Endothelial cell of umbilical vein (primary cell): ENCODE results near the gene SYDE2. TPM values are rescaled to one million over a fixed set of nuclear protein-coding genes. Genes with fewer than 3 reads are reported as not detected.

Experiments used
- BruUV-seq: library from RNA; stranded (reverse); fragments of 400-500 nt; replicated peaks from 2 replicates; lab custom pipeline; 2021; lab: Mats Ljungman, UMichigan
- CTCF ChIA-PET: fragments of 300-600, 350-600 bp; sonication (Branson Sonifier 250); formaldehyde crosslinking; loops from one replicate; lab custom pipeline; 2021; ENCODE audit warnings: antibody characterized with exemption, inconsistent platforms; lab: Charles Lee
- POLR2A ChIA-PET: fragments of 300-600, 350-600 bp; sonication (Branson Sonifier 250); formaldehyde crosslinking; loops from one replicate; lab custom pipeline; 2021; ENCODE audit warnings: antibody characterized with exemption, inconsistent platforms; lab: Charles Lee
- DNase-seq: peaks from one replicate; pipeline ENCODE4 v3.0.0-alpha.2; 2011; ENCODE audit warnings: low read depth, low spot score
- FAIRE-seq: peaks from 2 replicates; lab custom pipeline; 2011; peaks lifted over from hg19 to GRCh38; lab: Jason Lieb, UNC
- H2AFZ ChIP-seq: 2 replicates; pipeline ENCODE4 v1.6.0; 2012; ENCODE audit warnings: low read depth, low read length, control low read depth, inconsistent platforms
- H3K27ac ChIP-seq: 2 replicates; pipeline ENCODE4 v1.5.1; 2011; ENCODE audit warnings: low read depth, mild to moderate bottlenecking, control low read depth, low read length, moderate library complexity; ENCODE audit not compliant: insufficient read depth
- H3K27me3 ChIP-seq, 2 experiments: 2 replicates each; pipeline versions ENCODE4 v1.6.0 to v1.6.1; 2011; ENCODE audit warnings: low read length in 2 of 2, mixed read lengths in 1 of 2; ENCODE audit not compliant: control insufficient read depth in 2 of 2, insufficient read depth in 2 of 2
- H3K36me3 ChIP-seq, 2 experiments: 2 replicates in 1 of 2; 3 replicates in 1 of 2; pipeline ENCODE4 v1.5.1; 2011; ENCODE audit warnings: low read length in 2 of 2, mild to moderate bottlenecking in 1 of 2, moderate library complexity in 1 of 2; ENCODE audit not compliant: control insufficient read depth in 2 of 2, insufficient read depth in 2 of 2; ENCODE audit errors: extremely low read depth in 1 of 2
- H3K4me1 ChIP-seq: 3 replicates; pipeline ENCODE4 v1.5.1; 2011; ENCODE audit warnings: mild to moderate bottlenecking, low read length; ENCODE audit not compliant: control insufficient read depth, insufficient read depth; ENCODE audit errors: extremely low read depth
- H3K4me2 ChIP-seq: 2 replicates; pipeline ENCODE4 v1.6.1; 2011; ENCODE audit warnings: low read length, control low read depth, mixed read lengths; ENCODE audit not compliant: insufficient read depth
- H3K4me3 ChIP-seq, 3 experiments: fragments of 200-600 bp in 1 of 3; sonication (generic), shearing (Covaris generic) in 1 of 3; replicated peaks in 1 of 3; 2 replicates each; pipeline ENCODE4 v1.5.1; 2011 to 2016; ENCODE audit warnings: control low read depth in 3 of 3, low read length in 3 of 3, mild to moderate bottlenecking in 2 of 3, inconsistent platforms in 1 of 3, low read depth in 1 of 3, moderate library complexity in 1 of 3; ENCODE audit not compliant: insufficient read depth in 1 of 3
- H3K79me2 ChIP-seq: 2 replicates; pipeline ENCODE4 v1.6.0; 2012; ENCODE audit warnings: low read length, inconsistent platforms; ENCODE audit not compliant: control insufficient read depth, insufficient read depth
- H3K9ac ChIP-seq: replicated peaks from 2 replicates; pipeline ENCODE3; 2011; ENCODE audit warnings: low read length, control low read depth; ENCODE audit not compliant: insufficient read depth; ENCODE audit errors: extremely low read depth
- H3K9me1 ChIP-seq: replicated peaks from 3 replicates; pipeline ENCODE4 v1.6.0; 2011; ENCODE audit warnings: mild to moderate bottlenecking, low read length; ENCODE audit not compliant: control insufficient read depth, insufficient read depth; ENCODE audit errors: extremely low read depth
- H3K9me3 ChIP-seq: replicated peaks from 2 replicates; pipeline ENCODE4 v1.5.1; 2012; ENCODE audit warnings: low read length, inconsistent platforms; ENCODE audit not compliant: control insufficient read depth, insufficient read depth
- H4K20me1 ChIP-seq: replicated peaks from 2 replicates; pipeline ENCODE3; 2011; ENCODE audit warnings: mild to moderate bottlenecking, low read length; ENCODE audit not compliant: control insufficient read depth, insufficient read depth; ENCODE audit errors: extremely low read depth
- CTCF ChIP-seq, 2 donors: IDR thresholded peaks; 1 replicate in 1 of 2; 2 replicates in 1 of 2; pipeline ENCODE4 v1.5.1; 2011; ENCODE audit warnings: low read length in 2 of 2, mild to moderate bottlenecking in 2 of 2, moderate library complexity in 2 of 2, control low read depth in 1 of 2, inconsistent platforms in 1 of 2, low read depth in 1 of 2; ENCODE audit not compliant: insufficient read depth in 1 of 2; ENCODE audit errors: extremely low read depth in 1 of 2
- EZH2 ChIP-seq: IDR thresholded peaks from 2 replicates; pipeline ENCODE4 v1.6.1; 2012; ENCODE audit warnings: borderline replicate concordance, low read depth, mild to moderate bottlenecking, moderate library complexity, low read length, inconsistent platforms; ENCODE audit not compliant: severe bottlenecking
- FOS ChIP-seq: IDR thresholded peaks from 2 replicates; pipeline ENCODE4 v1.6.1; 2011; ENCODE audit warnings: mild to moderate bottlenecking, low read length, moderate library complexity, borderline replicate concordance; ENCODE audit not compliant: insufficient read depth
- GATA2 ChIP-seq: IDR thresholded peaks from 2 replicates; pipeline ENCODE4 v1.7.0; 2011; ENCODE audit warnings: low read depth, mild to moderate bottlenecking, moderate library complexity, mixed read lengths, low read length; ENCODE audit not compliant: insufficient read length, insufficient read depth
- JUN ChIP-seq: IDR thresholded peaks from 2 replicates; pipeline ENCODE4 v1.6.1; 2011; ENCODE audit warnings: borderline replicate concordance, low read depth; ENCODE audit not compliant: insufficient read length, insufficient read depth
- MAX ChIP-seq: IDR thresholded peaks from 2 replicates; pipeline ENCODE4 v1.6.1; 2011; ENCODE audit not compliant: insufficient read depth, insufficient read length
- MYC ChIP-seq: IDR thresholded peaks from one replicate; pipeline ENCODE4 v1.6.1; 2011; ENCODE audit warnings: mild to moderate bottlenecking, low read depth, low read length
- POLR2A ChIP-seq: IDR thresholded peaks from 2 replicates; pipeline ENCODE4 v1.6.1; 2012; ENCODE audit warnings: low read depth, mild to moderate bottlenecking, control low read depth, low read length
- POLR2AphosphoS5 ChIP-seq: IDR thresholded peaks from 2 replicates; pipeline ENCODE4 v1.6.1; 2012; ENCODE audit warnings: low read depth, mild to moderate bottlenecking, control low read depth, low read length, moderate library complexity; ENCODE audit not compliant: insufficient read depth
- dilution Hi-C: fragments of 300-500 bp; cut with MboI; formaldehyde crosslinking; loops from one replicate; pipeline ENCODE4 v1.15.0; 2019; ENCODE audit warnings: low sequenced_read_pairs; ENCODE audit not compliant: extremely low pct_ligation_motif_present
- intact Hi-C: fragments of 100-400 bp; cut with micrococcal nuclease; formaldehyde crosslinking; loops from one replicate; pipeline ENCODE4 v1.10.0; 2022
- polyA plus RNA-seq, 4 experiments: library from polyadenylated mRNA; depleted of rRNA in 3 of 4; stranded (reverse) in 3 of 4; unstranded in 1 of 4; fragments of >200 nt; gene quantifications; 2 replicates each; pipeline versions ENCODE4 v1.2.1 to v1.2.3, GENCODE V29; 2011 to 2012; ENCODE audit warnings: missing spikeins in 1 of 4
- total RNA-seq: library from RNA; stranded (reverse); gene quantifications from 2 replicates; pipeline ENCODE4 v1.2.3, GENCODE V29; 2021

SYDE2 gene
- total and polyA plus RNA-seq, 2 donors (not counting 3 experiments of a cell fraction or from before 2014, with no cell fraction given): 0.52 to 3.1 TPM

DNA sequence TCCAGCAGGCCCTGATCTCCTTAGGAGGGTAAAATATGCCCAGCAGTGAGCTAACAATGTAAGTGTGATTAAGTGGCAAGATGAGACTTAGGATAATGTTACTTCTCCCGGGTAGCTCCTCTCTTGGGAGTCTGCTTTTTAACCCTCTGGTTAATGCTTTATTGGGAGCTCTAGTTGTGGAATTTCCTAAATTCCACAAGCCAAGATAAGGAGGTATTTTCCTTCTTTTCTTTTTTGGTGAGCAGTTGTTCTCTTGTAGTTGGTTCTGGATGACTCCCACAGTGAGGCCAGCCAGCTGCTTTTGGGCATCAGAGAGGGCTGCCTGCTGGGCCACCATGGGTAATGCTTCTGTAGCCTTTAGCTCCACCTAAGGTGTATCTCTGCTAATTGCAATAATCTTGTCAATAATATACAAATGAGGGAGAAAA is 39.4 kb upstream of the SYDE2 start:
- no peak overlapping the region for H3K9ac ChIP-seq
- dilution Hi-C loops: no loop called here
- H3K4me2 ChIP-seq: no peak overlapping the region
- DNase-seq: no peak
- intact Hi-C loops: loop anchor here (5.0 kb wide), 1 partner anchor 38 kb away; the partner anchor contains the start of gene SYDE2
- BruUV-seq: no TSS peak
- H3K4me3 ChIP-seq: no peak overlapping the region
- FAIRE-seq: no peak
- no peaks in the 10 kb centered on the region for H3K79me2 ChIP-seq
- peaks cover 11% of the 10 kb centered on the region for H3K4me1 ChIP-seq
- POLR2A ChIA-PET: no interaction called here
- CTCF ChIA-PET: interaction anchor here (1.0 to 3.0 kb wide), 9 partner anchors 10 to 297 kb away, joined by 3 to 26 read pairs (median 4); partner anchors contain the start of gene C1orf52
- peak overlapping the region; percentile 25 for H2AFZ ChIP-seq
- H3K27ac ChIP-seq: no peak overlapping the region
- TF ChIP-seq CTCF (IDR thresholded peaks at IDR 0.05; ENCODE audit: extremely low read depth in 1 of 2, insufficient read depth in 1 of 2, low read depth in 1 of 2, low read length in 2 of 2): peak in 1 of 2 donors; percentile 5
- TF ChIP-seq POLR2A: no peak
- H4K20me1 ChIP-seq: no peaks in the 10 kb centered on the region
- peaks cover 4 to 7% of the 10 kb centered on the region in 2 experiments for H3K27me3 ChIP-seq
- H3K36me3 ChIP-seq: no peaks in the 10 kb centered on the region
- H3K9me1 ChIP-seq: no peaks in the 10 kb centered on the region
- no peaks in the 10 kb centered on the region for H3K9me3 ChIP-seq

- Histone ChIP-seq H3K9me1 (no peaks in the 10 kb centered on the region), H2AFZ (no peak overlapping the region), H3K4me3 (no peak overlapping the region), H4K20me1 (no peaks in the 10 kb centered on the region), H3K79me2 (no peaks in the 10 kb centered on the region), H3K9me3 (no peaks in the 10 kb centered on the region), H3K4me2 (no peak overlapping the region), H3K27ac (no peak overlapping the region), H3K36me3 (no peaks in the 10 kb centered on the region), H3K4me1 (peaks cover 5% of the 10 kb centered on the region), H3K27me3 (peaks cover 4 to 8% of the 10 kb centered on the region in 2 experiments), H3K9ac (no peak overlapping the region)
- intact Hi-C loops (no loop called here), dilution Hi-C loops (no loop called here)
- DNase-seq (no peak), FAIRE-seq (no peak)
- no peak for TF ChIP-seq MYC
- TF ChIP-seq GATA2: no peak
- TF ChIP-seq JUN: no peak
- TF ChIP-seq POLR2A: no peak
- no peak for TF ChIP-seq POLR2AphosphoS5
- TF ChIP-seq MAX: no peak
- TF ChIP-seq CTCF (IDR thresholded peaks at IDR 0.05; ENCODE audit: extremely low read depth in 1 of 2, insufficient read depth in 1 of 2, low read depth in 1 of 2, low read length in 2 of 2): no peak
- no peak for TF ChIP-seq EZH2
- TF ChIP-seq FOS: no peak
- ChIA-PET CTCF (no interaction called here), POLR2A (no interaction called here)
- no TSS peak for BruUV-seq
These were observed 36.8 kb upstream of the SYDE2 start for GRCh38 chr1:85237613-85238012.
